Stimulated activated CD4-positive, alpha-beta T cell treated with anti-CD3 and anti-CD28 coated beads, Interleukin-15, amount 100 ng/mL, for 1 hour (primary cell): ENCODE results near the gene C4orf51.

Source experiments
- DNase-seq, 2 donors: peaks; one replicate each; pipeline ENCODE4 v3.0.0-alpha.2; 2020; ENCODE audit warnings: low read depth in 1 of 2, low spot score in 1 of 2

The C4orf51 gene

GRCh38 chr4:145755802-145756201, 75.9 kb downstream of the C4orf51 start:
- no peak for DNase-seq

- no peak for DNase-seq
These were observed 76.3 kb downstream of the C4orf51 start for GRCh38 chr4:145756244-145756643.

GRCh38 chr4:145757188-145757587, 77.2 kb downstream of the C4orf51 start:
- DNase-seq, result no peak

GRCh38 chr4:145760176-145760575, 80.2 kb downstream of the C4orf51 start:
- DNase-seq, result no peak

GRCh38 chr4:145760961-145761929, 81.3 kb downstream of the C4orf51 start:
- no peak for DNase-seq

- DNase-seq, result no peak
These were observed 82.8 kb downstream of the C4orf51 start for GRCh38 chr4:145762719-145763118.

- no peak for DNase-seq
These were observed 83.5 kb downstream of the C4orf51 start for GRCh38 chr4:145763399-145763798.

GRCh38 chr4:145766273-145766672, 86.3 kb downstream of the C4orf51 start:
- DNase-seq, result no peak

- no peak for DNase-seq
These were observed 89.6 kb downstream of the C4orf51 start for GRCh38 chr4:145769450-145770037.

GRCh38 chr4:145770124-145770523, 90.2 kb downstream of the C4orf51 start:
- DNase-seq, result no peak

GRCh38 chr4:145772347-145772746, 92.4 kb downstream of the C4orf51 start:
- DNase-seq, result no peak

GRCh38 chr4:145773581-145774234, 93.8 kb downstream of the C4orf51 start:
- no peak for DNase-seq

- no peak for DNase-seq
These were observed 94.5 kb downstream of the C4orf51 start for GRCh38 chr4:145774473-145774872.

- no peak for DNase-seq
These were observed 95.5 kb downstream of the C4orf51 start for GRCh38 chr4:145775406-145775805.

- no peak for DNase-seq
These were observed 96.3 kb downstream of the C4orf51 start for GRCh38 chr4:145776208-145776607.

GRCh38 chr4:145779319-145779801, 99.4 kb downstream of the C4orf51 start:
- no peak for DNase-seq

GRCh38 chr4:145781351-145781750, 101.4 kb downstream of the C4orf51 start:
- DNase-seq, result no peak
